Endothelial cell of umbilical vein (primary cell): ENCODE results near the gene ARMCX4.

Source experiments
- EZH2 ChIP-seq: IDR thresholded peaks from 2 replicates; pipeline ENCODE4 v1.6.1; 2012; ENCODE audit warnings: borderline replicate concordance, low read depth, mild to moderate bottlenecking, moderate library complexity, low read length, inconsistent platforms; ENCODE audit not compliant: severe bottlenecking
- GATA2 ChIP-seq: IDR thresholded peaks from 2 replicates; pipeline ENCODE4 v1.7.0; 2011; ENCODE audit warnings: low read depth, mild to moderate bottlenecking, moderate library complexity, mixed read lengths, low read length; ENCODE audit not compliant: insufficient read length, insufficient read depth
- JUN ChIP-seq: IDR thresholded peaks from 2 replicates; pipeline ENCODE4 v1.6.1; 2011; ENCODE audit warnings: borderline replicate concordance, low read depth; ENCODE audit not compliant: insufficient read length, insufficient read depth
- MAX ChIP-seq: IDR thresholded peaks from 2 replicates; pipeline ENCODE4 v1.6.1; 2011; ENCODE audit not compliant: insufficient read depth, insufficient read length
- MYC ChIP-seq: IDR thresholded peaks from one replicate; pipeline ENCODE4 v1.6.1; 2011; ENCODE audit warnings: mild to moderate bottlenecking, low read depth, low read length
- POLR2A ChIP-seq: IDR thresholded peaks from 2 replicates; pipeline ENCODE4 v1.6.1; 2012; ENCODE audit warnings: low read depth, mild to moderate bottlenecking, control low read depth, low read length
- POLR2AphosphoS5 ChIP-seq: IDR thresholded peaks from 2 replicates; pipeline ENCODE4 v1.6.1; 2012; ENCODE audit warnings: low read depth, mild to moderate bottlenecking, control low read depth, low read length, moderate library complexity; ENCODE audit not compliant: insufficient read depth
- TF ChIP-seq, protein P1 (sequence below), 2 donors: IDR thresholded peaks; 1 replicate in 1 of 2; 2 replicates in 1 of 2; pipeline ENCODE4 v1.5.1; 2011; ENCODE audit warnings: low read length in 2 of 2, mild to moderate bottlenecking in 2 of 2, moderate library complexity in 2 of 2, control low read depth in 1 of 2, inconsistent platforms in 1 of 2, low read depth in 1 of 2; ENCODE audit not compliant: insufficient read depth in 1 of 2; ENCODE audit errors: extremely low read depth in 1 of 2

- TF ChIP-seq, protein P1, sequence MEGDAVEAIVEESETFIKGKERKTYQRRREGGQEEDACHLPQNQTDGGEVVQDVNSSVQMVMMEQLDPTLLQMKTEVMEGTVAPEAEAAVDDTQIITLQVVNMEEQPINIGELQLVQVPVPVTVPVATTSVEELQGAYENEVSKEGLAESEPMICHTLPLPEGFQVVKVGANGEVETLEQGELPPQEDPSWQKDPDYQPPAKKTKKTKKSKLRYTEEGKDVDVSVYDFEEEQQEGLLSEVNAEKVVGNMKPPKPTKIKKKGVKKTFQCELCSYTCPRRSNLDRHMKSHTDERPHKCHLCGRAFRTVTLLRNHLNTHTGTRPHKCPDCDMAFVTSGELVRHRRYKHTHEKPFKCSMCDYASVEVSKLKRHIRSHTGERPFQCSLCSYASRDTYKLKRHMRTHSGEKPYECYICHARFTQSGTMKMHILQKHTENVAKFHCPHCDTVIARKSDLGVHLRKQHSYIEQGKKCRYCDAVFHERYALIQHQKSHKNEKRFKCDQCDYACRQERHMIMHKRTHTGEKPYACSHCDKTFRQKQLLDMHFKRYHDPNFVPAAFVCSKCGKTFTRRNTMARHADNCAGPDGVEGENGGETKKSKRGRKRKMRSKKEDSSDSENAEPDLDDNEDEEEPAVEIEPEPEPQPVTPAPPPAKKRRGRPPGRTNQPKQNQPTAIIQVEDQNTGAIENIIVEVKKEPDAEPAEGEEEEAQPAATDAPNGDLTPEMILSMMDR (IDR thresholded peaks at IDR 0.05; ENCODE audit: extremely low read depth in 1 of 2, insufficient read depth in 1 of 2, low read depth in 1 of 2, low read length in 2 of 2), result no peak
- TF ChIP-seq POLR2AphosphoS5 (no peak), JUN (no peak), EZH2 (no peak), POLR2A (no peak), MYC (no peak), GATA2 (no peak), MAX (no peak)
Measured at GRCh38 chrX:101450085-101450484, 35.2 kb upstream of the ARMCX4 start.
